A549 (cell line): ENCODE measurements around the gene CIITA. TPM values are rescaled to one million over a fixed set of nuclear protein-coding genes. Genes with fewer than 3 reads are reported as not detected.

Experiments used
- ATAC-seq, 2 experiments: fragments of 200-7000 bp in 1 of 2; fragments of >200 bp in 1 of 2; cut with Nextera tagmentation in 1 of 2; cut with Tn5 transposase in 1 of 2; 3 replicates each; pipeline versions ENCODE4 v1.8.0 to v1.9.1; 2018 to 2020; ENCODE audit warnings: mild to moderate bottlenecking in 1 of 2, moderate library complexity in 1 of 2
- CTCF ChIA-PET: fragments of 300-600 bp; sonication (Branson Sonifier 250); formaldehyde crosslinking; extraction: SDS; loops from one replicate; lab custom pipeline; 2021; ENCODE audit warnings: antibody characterized with exemption, inconsistent platforms; lab: Yijun Ruan, JAX
- POLR2A ChIA-PET: fragments of 350-600 bp; formaldehyde crosslinking; extraction: SDS; loops from one replicate; lab custom pipeline; 2021; ENCODE audit warnings: antibody characterized with exemption, inconsistent platforms; lab: Yijun Ruan, JAX
- DNase-seq, 2 experiments: peaks; one replicate each; pipeline versions ENCODE4 v3.0.0 to v3.0.0-alpha.2; 2011 to 2016; ENCODE audit warnings: low read depth in 1 of 2, low spot score in 1 of 2
- FAIRE-seq: peaks from 2 replicates; lab custom pipeline; 2011; peaks lifted over from hg19 to GRCh38; lab: Jason Lieb, UNC
- H3K27ac ChIP-seq, 2 experiments: fragments of >200 bp; sonication (Bioruptor Twin); formaldehyde crosslinking; 3 replicates each; pipeline ENCODE4 v1.5.1; 2016 to 2017
- H3K4me1 ChIP-seq: fragments of >200 bp; sonication (Bioruptor Twin); formaldehyde crosslinking; 3 replicates; pipeline ENCODE4 v1.6.1; 2016
- H3K4me2 ChIP-seq: fragments of >200 bp; sonication (Bioruptor Twin); formaldehyde crosslinking; 3 replicates; pipeline ENCODE4 v1.6.1; 2016
- H3K4me3 ChIP-seq: fragments of >200 bp; sonication (Bioruptor Twin); formaldehyde crosslinking; 3 replicates; pipeline ENCODE4 v1.5.1; 2016
- H3K9me3 ChIP-seq: fragments of >200 bp; sonication (Bioruptor Twin); formaldehyde crosslinking; 3 replicates; pipeline ENCODE4 v1.6.1; 2016
- BHLHE40 ChIP-seq: IDR thresholded peaks from 2 replicates; pipeline ENCODE4 v1.6.1; 2012; ENCODE audit warnings: low read depth, low read length, inconsistent platforms
- CBX8 ChIP-seq: fragments of 200-600 bp; sonication (generic); IDR thresholded peaks from 2 replicates; pipeline ENCODE4 v1.6.1; 2016
- CEBPB ChIP-seq, 2 experiments: fragments of >200 bp in 1 of 2; sonication (Bioruptor Twin) in 1 of 2; formaldehyde crosslinking in 1 of 2; IDR thresholded peaks; 2 replicates each; pipeline ENCODE4 v1.6.1; 2012 to 2016
- CHD2 ChIP-seq: fragments of 150-350 bp; IDR thresholded peaks from 2 replicates; pipeline ENCODE4 v1.6.1; 2014; ENCODE audit warnings: low read length; ENCODE audit not compliant: partially characterized antibody
- EHMT2 ChIP-seq: fragments of 200-600 bp; sonication (generic); IDR thresholded peaks from 2 replicates; pipeline ENCODE4 v1.6.1; 2016; ENCODE audit warnings: antibody characterized with exemption, low read depth, mild to moderate bottlenecking, moderate library complexity
- ESRRA ChIP-seq: fragments of 150-350 bp; IDR thresholded peaks from 2 replicates; pipeline ENCODE4 v1.6.1; 2014; ENCODE audit warnings: mild to moderate bottlenecking, low read length, borderline replicate concordance
- FOSB ChIP-seq: fragments of 250-450 bp; sonication (Bioruptor Pico); IDR thresholded peaks from 2 replicates; pipeline ENCODE4 v1.5.0; 2020; ENCODE audit warnings: mild to moderate bottlenecking, moderate library complexity
- FOSL2 ChIP-seq, 2 experiments: fragments of 450-650 bp in 1 of 2; fragments of >200 bp in 1 of 2; sonication (Bioruptor Twin) in 1 of 2; formaldehyde crosslinking; IDR thresholded peaks; 2 replicates each; pipeline versions ENCODE4 v1.5.0 to v1.6.1; 2016 to 2020; ENCODE audit warnings: mild to moderate bottlenecking in 1 of 2, moderate library complexity in 1 of 2
- HDAC2 ChIP-seq: fragments of 200-600 bp; sonication (generic); IDR thresholded peaks from 2 replicates; pipeline ENCODE4 v1.6.1; 2016
- HOXA7 ChIP-seq: fragments of 250-450 bp; sonication (Bioruptor Pico); IDR thresholded peaks from 2 replicates; pipeline ENCODE4 v1.5.0; 2020; ENCODE audit warnings: mild to moderate bottlenecking, moderate library complexity
- HOXB5 ChIP-seq: fragments of 250-450 bp; sonication (Bioruptor Pico); IDR thresholded peaks from 2 replicates; pipeline ENCODE4 v1.5.0; 2020; ENCODE audit warnings: mild to moderate bottlenecking, moderate library complexity
- JUNB ChIP-seq: fragments of >200 bp; sonication (Bioruptor Twin); formaldehyde crosslinking; IDR thresholded peaks from 2 replicates; pipeline ENCODE4 v1.6.1; 2016
- KDM1A ChIP-seq: fragments of 200-600 bp; sonication (generic); IDR thresholded peaks from 2 replicates; pipeline ENCODE4 v1.6.1; 2016; ENCODE audit warnings: low read depth, mild to moderate bottlenecking
- MYC ChIP-seq: IDR thresholded peaks from 2 replicates; pipeline ENCODE4 v1.6.1; 2012; ENCODE audit warnings: mild to moderate bottlenecking, inconsistent platforms, low read length, improper control_type of control experiment, borderline replicate concordance
- NPAS2 ChIP-seq: fragments of 250-450 bp; sonication (Bioruptor Pico); IDR thresholded peaks from 2 replicates; pipeline ENCODE4 v1.8.0; 2022; ENCODE audit warnings: mild to moderate bottlenecking, moderate library complexity, borderline replicate concordance
- NR3C1 ChIP-seq: fragments of >200 bp; sonication (Bioruptor Twin); formaldehyde crosslinking; IDR thresholded peaks from 3 replicates; pipeline ENCODE4 v1.6.1; 2017
- PHF8 ChIP-seq: fragments of 200-600 bp; sonication (generic); IDR thresholded peaks from 2 replicates; pipeline ENCODE4 v1.6.1; 2016; ENCODE audit warnings: low read depth, mild to moderate bottlenecking, antibody characterized with exemption, moderate library complexity, borderline replicate concordance
- POLR2A ChIP-seq: IDR thresholded peaks from 2 replicates; pipeline ENCODE4 v1.6.1; 2012; ENCODE audit warnings: mild to moderate bottlenecking, low read length
- RARB ChIP-seq: fragments of 250-450 bp; sonication (Bioruptor Pico); IDR thresholded peaks from 2 replicates; pipeline ENCODE4 v1.8.0; 2021; ENCODE audit warnings: mild to moderate bottlenecking, moderate library complexity
- RCOR1 ChIP-seq: fragments of 150-350 bp; IDR thresholded peaks from 2 replicates; pipeline ENCODE4 v1.6.1; 2014; ENCODE audit warnings: antibody characterized with exemption, low read length, low read depth
- SREBF2 ChIP-seq: fragments of 450-650 bp; IDR thresholded peaks from 2 replicates; pipeline ENCODE4 v1.6.1; 2014; ENCODE audit warnings: mild to moderate bottlenecking, moderate library complexity
- TP53 ChIP-seq: fragments of 250-450 bp; sonication (Bioruptor Pico); IDR thresholded peaks from 2 replicates; pipeline ENCODE4 v1.5.0; 2021; ENCODE audit warnings: mild to moderate bottlenecking, moderate library complexity
- ZFP36 ChIP-seq: fragments of 450-650 bp; IDR thresholded peaks from 2 replicates; pipeline ENCODE4 v1.6.1; 2014; ENCODE audit warnings: borderline replicate concordance; ENCODE audit not compliant: partially characterized antibody
- ZNF302 ChIP-seq: fragments of 250-450 bp; sonication (Bioruptor Pico); IDR thresholded peaks from 2 replicates; pipeline ENCODE4 v1.9.0; 2021; ENCODE audit warnings: inconsistent platforms, mild to moderate bottlenecking, moderate library complexity
- ZSCAN20 ChIP-seq: fragments of 250-450 bp; sonication (Bioruptor Pico); IDR thresholded peaks from 2 replicates; pipeline ENCODE4 v1.8.0; 2022; ENCODE audit warnings: mild to moderate bottlenecking, moderate library complexity
- WGBS: methylation state at CpG from one replicate; pipeline ENCODE4 v1.1.6; 2017; ENCODE audit errors: missing lambda C conversion rate; 5-methylcytosine and 5-hydroxymethylcytosine counted together
- polyA plus RNA-seq, 4 experiments: library from polyadenylated mRNA; depleted of rRNA in 3 of 4; stranded (reverse); fragments of >200 nt; fragmentation: RNase III in 1 of 4; extraction: RNeasy Plus Mini Kit Qiagen cat#74134 plus additional on column Dnase treatment in 1 of 4; gene quantifications; 2 replicates in 3 of 4; 3 replicates in 1 of 4; pipeline ENCODE4 v1.2.3, GENCODE V29; 2011 to 2017
- TF ChIP-seq, protein P1 (sequence below): fragments of >200 bp; sonication (Bioruptor Twin); formaldehyde crosslinking; IDR thresholded peaks from 3 replicates; pipeline ENCODE4 v1.5.1; 2016
- TF ChIP-seq, protein P2 (sequence below): fragments of 250-450 bp; sonication (Bioruptor Pico); IDR thresholded peaks from 2 replicates; pipeline ENCODE4 v1.5.0; 2021; ENCODE audit warnings: mild to moderate bottlenecking, moderate library complexity, borderline replicate concordance
- TF ChIP-seq, protein P3 (sequence below): fragments of 250-450 bp; sonication (Bioruptor Pico); IDR thresholded peaks from 2 replicates; pipeline ENCODE4 v1.5.0; 2020; ENCODE audit warnings: low read depth, mild to moderate bottlenecking, moderate library complexity
- TF ChIP-seq, protein P4 (sequence below): IDR thresholded peaks from 2 replicates; pipeline ENCODE4 v1.6.1; 2012; ENCODE audit warnings: low read depth, borderline replicate concordance

Gene CIITA
- polyA plus RNA-seq, 2 of the 4 experiments (the other 2 are of a cell fraction), result 0.06 TPM; not detected in 1

DNA sequence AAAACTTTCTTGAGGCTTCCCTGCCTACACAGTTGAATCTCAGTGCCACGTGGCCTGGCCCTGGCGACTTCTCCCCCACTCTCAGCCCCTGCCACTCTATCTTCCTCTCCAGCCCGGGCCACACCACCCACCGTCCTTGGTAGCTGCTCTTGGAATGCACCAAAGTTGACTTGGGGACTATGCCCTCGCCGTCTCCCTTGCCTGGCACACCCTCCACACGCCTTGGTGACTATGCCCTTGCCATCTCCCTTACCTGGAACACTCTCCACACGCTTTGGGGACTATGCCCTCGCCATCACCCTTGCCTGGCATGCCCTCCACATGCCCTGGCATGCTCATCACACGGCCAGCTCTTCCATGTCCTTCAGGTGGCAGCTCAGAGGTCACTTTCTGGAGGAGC, 42.9 kb upstream of the CIITA start:
- no peaks in the 10 kb centered on the region for H3K4me1 ChIP-seq
- DNase-seq (no peak), FAIRE-seq (no peak), ATAC-seq (no peak)
- H3K9me3 ChIP-seq, result no peaks in the 10 kb centered on the region
- TF ChIP-seq FOSL2 (IDR thresholded peaks at IDR 0.05), result no peak
- no peak for TF ChIP-seq FOSL2 (CRISPR knock-in tag; IDR thresholded peaks at IDR 0.05)
- TF ChIP-seq MYC, result no peak
- TF ChIP-seq HDAC2, result no peak
- TF ChIP-seq JUNB, result no peak
- no peak for TF ChIP-seq CEBPB (IDR thresholded peaks at IDR 0.05)
- TF ChIP-seq ZSCAN20 (CRISPR knock-in tag), result no peak
- TF ChIP-seq POLR2A, result no peak
- no peak for TF ChIP-seq HOXA7 (CRISPR knock-in tag)
- TF ChIP-seq NPAS2 (CRISPR knock-in tag), result no peak
- no peak for TF ChIP-seq FOSB (CRISPR knock-in tag)
- no peak for TF ChIP-seq HOXB5 (CRISPR knock-in tag)
- no peak for TF ChIP-seq SREBF2
- TF ChIP-seq ZNF302 (CRISPR knock-in tag), result no peak
- TF ChIP-seq CHD2, result no peak
- TF ChIP-seq KDM1A, result no peak
- no peak for TF ChIP-seq NR3C1
- no peak for TF ChIP-seq EHMT2
- no peak for TF ChIP-seq CBX8
- H3K4me2 ChIP-seq, result no peak overlapping the region
- WGBS, result 13% methylated on average over 10 of the region's 10 CpGs
- ChIA-PET POLR2A (no interaction called here), CTCF (interaction anchor here (0.8 kb wide), 1 partner anchor 210 kb away, joined by 3 read pairs; no protein-coding TSS in a partner anchor)
- H3K4me3 ChIP-seq, result no peak overlapping the region
- H3K27ac ChIP-seq, result no peak overlapping the region

DNA sequence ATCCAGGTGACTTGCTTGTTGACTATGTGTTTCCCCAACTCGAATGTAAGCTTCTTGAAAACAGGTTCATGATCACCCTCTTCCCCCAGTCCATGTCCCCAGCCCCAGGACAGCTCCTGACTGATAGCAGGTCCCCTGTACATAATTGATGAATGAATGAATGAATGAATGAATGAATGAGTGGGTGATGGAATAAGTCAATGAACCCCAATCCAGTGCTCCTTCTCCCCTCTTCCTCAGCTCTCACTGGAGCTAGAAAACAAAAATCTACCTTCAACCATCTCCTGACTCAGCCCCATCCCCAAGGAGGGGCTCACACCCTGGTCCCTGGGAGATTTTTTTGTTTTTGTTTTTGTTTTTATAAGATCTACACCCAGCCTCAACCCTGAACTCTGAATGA, 42.2 kb upstream of the CIITA start:
- no peak for ATAC-seq
- WGBS, result 0% methylated on average over 1 of the region's 1 CpG
- no peak overlapping the region for H3K4me3 ChIP-seq
- ChIA-PET POLR2A (no interaction called here), CTCF (interaction anchor here (0.8 kb wide), 1 partner anchor 211 kb away, joined by 3 read pairs; no protein-coding TSS in a partner anchor)
- H3K9me3 ChIP-seq, result no peaks in the 10 kb centered on the region
- no peak overlapping the region for H3K4me2 ChIP-seq
- H3K27ac ChIP-seq, result no peak overlapping the region
- TF ChIP-seq HDAC2 (no peak), ZNF302 (CRISPR knock-in tag) (no peak), BHLHE40 (no peak), PHF8 (no peak), RARB (CRISPR knock-in tag) (no peak), ESRRA (no peak), TP53 (CRISPR knock-in tag) (no peak), FOSL2 (IDR thresholded peaks at IDR 0.05) (no peak), FOSL2 (CRISPR knock-in tag; IDR thresholded peaks at IDR 0.05) (no peak), FOSB (CRISPR knock-in tag) (no peak), RCOR1 (no peak), NPAS2 (CRISPR knock-in tag) (no peak), ZFP36 (no peak)
- TF ChIP-seq, protein P1, sequence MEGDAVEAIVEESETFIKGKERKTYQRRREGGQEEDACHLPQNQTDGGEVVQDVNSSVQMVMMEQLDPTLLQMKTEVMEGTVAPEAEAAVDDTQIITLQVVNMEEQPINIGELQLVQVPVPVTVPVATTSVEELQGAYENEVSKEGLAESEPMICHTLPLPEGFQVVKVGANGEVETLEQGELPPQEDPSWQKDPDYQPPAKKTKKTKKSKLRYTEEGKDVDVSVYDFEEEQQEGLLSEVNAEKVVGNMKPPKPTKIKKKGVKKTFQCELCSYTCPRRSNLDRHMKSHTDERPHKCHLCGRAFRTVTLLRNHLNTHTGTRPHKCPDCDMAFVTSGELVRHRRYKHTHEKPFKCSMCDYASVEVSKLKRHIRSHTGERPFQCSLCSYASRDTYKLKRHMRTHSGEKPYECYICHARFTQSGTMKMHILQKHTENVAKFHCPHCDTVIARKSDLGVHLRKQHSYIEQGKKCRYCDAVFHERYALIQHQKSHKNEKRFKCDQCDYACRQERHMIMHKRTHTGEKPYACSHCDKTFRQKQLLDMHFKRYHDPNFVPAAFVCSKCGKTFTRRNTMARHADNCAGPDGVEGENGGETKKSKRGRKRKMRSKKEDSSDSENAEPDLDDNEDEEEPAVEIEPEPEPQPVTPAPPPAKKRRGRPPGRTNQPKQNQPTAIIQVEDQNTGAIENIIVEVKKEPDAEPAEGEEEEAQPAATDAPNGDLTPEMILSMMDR, result no peak
- TF ChIP-seq, protein P2, sequence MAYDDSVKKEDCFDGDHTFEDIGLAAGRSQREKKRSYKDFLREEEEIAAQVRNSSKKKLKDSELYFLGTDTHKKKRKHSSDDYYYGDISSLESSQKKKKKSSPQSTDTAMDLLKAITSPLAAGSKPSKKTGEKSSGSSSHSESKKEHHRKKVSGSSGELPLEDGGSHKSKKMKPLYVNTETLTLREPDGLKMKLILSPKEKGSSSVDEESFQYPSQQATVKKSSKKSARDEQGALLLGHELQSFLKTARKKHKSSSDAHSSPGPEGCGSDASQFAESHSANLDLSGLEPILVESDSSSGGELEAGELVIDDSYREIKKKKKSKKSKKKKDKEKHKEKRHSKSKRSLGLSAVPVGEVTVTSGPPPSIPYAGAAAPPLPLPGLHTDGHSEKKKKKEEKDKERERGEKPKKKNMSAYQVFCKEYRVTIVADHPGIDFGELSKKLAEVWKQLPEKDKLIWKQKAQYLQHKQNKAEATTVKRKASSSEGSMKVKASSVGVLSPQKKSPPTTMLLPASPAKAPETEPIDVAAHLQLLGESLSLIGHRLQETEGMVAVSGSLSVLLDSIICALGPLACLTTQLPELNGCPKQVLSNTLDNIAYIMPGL (CRISPR knock-in tag), result no peak
- TF ChIP-seq, protein P3, sequence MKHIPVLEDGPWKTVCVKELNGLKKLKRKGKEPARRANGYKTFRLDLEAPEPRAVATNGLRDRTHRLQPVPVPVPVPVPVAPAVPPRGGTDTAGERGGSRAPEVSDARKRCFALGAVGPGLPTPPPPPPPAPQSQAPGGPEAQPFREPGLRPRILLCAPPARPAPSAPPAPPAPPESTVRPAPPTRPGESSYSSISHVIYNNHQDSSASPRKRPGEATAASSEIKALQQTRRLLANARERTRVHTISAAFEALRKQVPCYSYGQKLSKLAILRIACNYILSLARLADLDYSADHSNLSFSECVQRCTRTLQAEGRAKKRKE, result no peak
- TF ChIP-seq, protein P4, sequence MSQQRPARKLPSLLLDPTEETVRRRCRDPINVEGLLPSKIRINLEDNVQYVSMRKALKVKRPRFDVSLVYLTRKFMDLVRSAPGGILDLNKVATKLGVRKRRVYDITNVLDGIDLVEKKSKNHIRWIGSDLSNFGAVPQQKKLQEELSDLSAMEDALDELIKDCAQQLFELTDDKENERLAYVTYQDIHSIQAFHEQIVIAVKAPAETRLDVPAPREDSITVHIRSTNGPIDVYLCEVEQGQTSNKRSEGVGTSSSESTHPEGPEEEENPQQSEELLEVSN, result no peak
- FAIRE-seq, result no peak
- H3K4me1 ChIP-seq, result no peaks in the 10 kb centered on the region
- no peak for DNase-seq
